ENCODE measurements around the gene PLXNA2.

The PLXNA2 gene

GRCh38 chr1:208025031-208025430 lies 219.2 kb downstream of the PLXNA2 start:
- H3K23ac ChIP-seq (ENCODE audit: low read depth, low read length, poor library complexity): no peak overlapping the region
- no peak overlapping the region for H2BK12ac ChIP-seq (ENCODE audit: low read length)
- H2AK5ac ChIP-seq (ENCODE audit: low read depth, low read length): no peak overlapping the region
- H3K36me3 ChIP-seq (replicated peaks in 1 of 2; ENCODE audit: control insufficient read depth in 2 of 2, insufficient read depth in 2 of 2, low read length in 2 of 2): no peaks in the 10 kb centered on the region
- H3K18ac ChIP-seq (ENCODE audit: low read length): no peak overlapping the region
- H3K9me3 ChIP-seq (replicated peaks in 1 of 2; ENCODE audit: control insufficient read depth in 2 of 2, insufficient read depth in 1 of 2, low read depth in 1 of 2, low read length in 2 of 2): no peaks in the 10 kb centered on the region
- H3K79me1 ChIP-seq (ENCODE audit: low read depth, low read length): no peaks in the 10 kb centered on the region
- no peak overlapping the region for H4K8ac ChIP-seq (ENCODE audit: low read depth, low read length)
- H3K4me1 ChIP-seq (ENCODE audit: control insufficient read depth in 2 of 2, insufficient read depth in 1 of 2, low read depth in 1 of 2, low read length in 2 of 2): peaks cover 4 to 7% of the 10 kb centered on the region in 2 donors
- H3K4me2 ChIP-seq (ENCODE audit: insufficient read depth, low read length, poor library complexity, severe bottlenecking): no peak overlapping the region
- no peak overlapping the region for H3K9ac ChIP-seq (ENCODE audit: low read depth, low read length, poor library complexity)
- H3K4me3 ChIP-seq (ENCODE audit: low read length in 2 of 2): no peak overlapping the region
- H3K27me3 ChIP-seq (ENCODE audit: control insufficient read depth in 3 of 3, insufficient read depth in 3 of 3, low read depth in 1 of 3, low read length in 3 of 3): peaks cover 0 to 8% (median 0%) of the 10 kb centered on the region in 3 experiments
- H4K91ac ChIP-seq (ENCODE audit: low read depth, low read length, poor library complexity): no peak overlapping the region
- H2BK120ac ChIP-seq (ENCODE audit: low read depth, low read length): no peak overlapping the region
- no peak overlapping the region for H3K14ac ChIP-seq (ENCODE audit: low read length)
- H2BK5ac ChIP-seq (ENCODE audit: low read length): no peak overlapping the region
- no peak overlapping the region for H2BK15ac ChIP-seq (ENCODE audit: low read length)
- DNase-seq (ENCODE audit: low spot score): no peak
- no peak overlapping the region for H3K27ac ChIP-seq (replicated peaks; ENCODE audit: low read length)
- H2AFZ ChIP-seq (ENCODE audit: low read length): no peak overlapping the region
- WGBS, 2 donors (ENCODE audit: extremely low coverage in 2 of 2, insufficient read length in 2 of 2, insufficient replicate concordance in 1 of 2): no CpG with 5 or more reads among the region's 7 CpGs
- H3K4ac ChIP-seq (ENCODE audit: low read length): no peak overlapping the region

GRCh38 chr1:208024406-208024805 lies 219.8 kb downstream of the PLXNA2 start:
- Histone ChIP-seq H3K14ac (ENCODE audit: low read length) (no peak overlapping the region), H2BK15ac (ENCODE audit: low read length) (no peak overlapping the region), H3K4me2 (ENCODE audit: insufficient read depth, low read length, poor library complexity, severe bottlenecking) (no peak overlapping the region), H3K4ac (ENCODE audit: low read length) (no peak overlapping the region), H3K4me1 (ENCODE audit: control insufficient read depth in 2 of 2, insufficient read depth in 1 of 2, low read depth in 1 of 2, low read length in 2 of 2) (peaks cover 4 to 7% of the 10 kb centered on the region in 2 donors), H2BK5ac (ENCODE audit: low read length) (no peak overlapping the region), H2AK5ac (ENCODE audit: low read depth, low read length) (no peak overlapping the region), H4K91ac (ENCODE audit: low read depth, low read length, poor library complexity) (no peak overlapping the region), H3K18ac (ENCODE audit: low read length) (no peak overlapping the region), H4K8ac (ENCODE audit: low read depth, low read length) (no peak overlapping the region), H3K23ac (ENCODE audit: low read depth, low read length, poor library complexity) (no peak overlapping the region), H3K36me3 (replicated peaks in 1 of 2; ENCODE audit: control insufficient read depth in 2 of 2, insufficient read depth in 2 of 2, low read length in 2 of 2) (no peaks in the 10 kb centered on the region), H3K9ac (ENCODE audit: low read depth, low read length, poor library complexity) (no peak overlapping the region), H3K27me3 (ENCODE audit: control insufficient read depth in 3 of 3, insufficient read depth in 3 of 3, low read depth in 1 of 3, low read length in 3 of 3) (peaks cover 0 to 11% (median 0%) of the 10 kb centered on the region in 3 experiments), H3K27ac (replicated peaks; ENCODE audit: low read length) (no peak overlapping the region), H2BK120ac (ENCODE audit: low read depth, low read length) (no peak overlapping the region), H3K79me1 (ENCODE audit: low read depth, low read length) (no peaks in the 10 kb centered on the region), H3K9me3 (replicated peaks in 1 of 2; ENCODE audit: control insufficient read depth in 2 of 2, insufficient read depth in 1 of 2, low read depth in 1 of 2, low read length in 2 of 2) (no peaks in the 10 kb centered on the region), H2BK12ac (ENCODE audit: low read length) (no peak overlapping the region), H3K4me3 (ENCODE audit: low read length in 2 of 2) (no peak overlapping the region), H2AFZ (ENCODE audit: low read length) (no peak overlapping the region)
- no peak for DNase-seq (ENCODE audit: low spot score)
- WGBS, 2 donors (ENCODE audit: extremely low coverage in 2 of 2, insufficient read length in 2 of 2, insufficient replicate concordance in 1 of 2): no CpG with 5 or more reads among the region's 6 CpGs

GRCh38 chr1:208019257-208019656 lies 224.9 kb downstream of the PLXNA2 start:
- DNase-seq (ENCODE audit: low spot score): no peak
- H3K79me1 ChIP-seq (ENCODE audit: low read depth, low read length): no peaks in the 10 kb centered on the region

GRCh38 chr1:208015255-208015654 lies 228.9 kb downstream of the PLXNA2 start:
- Histone ChIP-seq H2BK120ac (ENCODE audit: low read depth, low read length) (no peak overlapping the region), H3K27me3 (ENCODE audit: control insufficient read depth in 3 of 3, insufficient read depth in 3 of 3, low read depth in 1 of 3, low read length in 3 of 3) (peaks cover 0 to 23% (median 0%) of the 10 kb centered on the region in 3 experiments), H3K14ac (ENCODE audit: low read length) (peak overlapping the region; percentile 56), H3K18ac (ENCODE audit: low read length) (no peak overlapping the region), H3K23ac (ENCODE audit: low read depth, low read length, poor library complexity) (no peak overlapping the region), H2BK15ac (ENCODE audit: low read length) (no peak overlapping the region), H4K8ac (ENCODE audit: low read depth, low read length) (no peak overlapping the region), H3K9ac (ENCODE audit: low read depth, low read length, poor library complexity) (no peak overlapping the region), H3K79me1 (ENCODE audit: low read depth, low read length) (no peaks in the 10 kb centered on the region), H2AK5ac (ENCODE audit: low read depth, low read length) (no peak overlapping the region), H3K36me3 (replicated peaks in 1 of 2; ENCODE audit: control insufficient read depth in 2 of 2, insufficient read depth in 2 of 2, low read length in 2 of 2) (no peaks in the 10 kb centered on the region), H2BK12ac (ENCODE audit: low read length) (no peak overlapping the region), H3K27ac (replicated peaks; ENCODE audit: low read length) (no peak overlapping the region), H3K4me1 (ENCODE audit: control insufficient read depth in 2 of 2, insufficient read depth in 1 of 2, low read depth in 1 of 2, low read length in 2 of 2) (no peaks in the 10 kb centered on the region), H4K91ac (ENCODE audit: low read depth, low read length, poor library complexity) (no peak overlapping the region), H3K4me2 (ENCODE audit: insufficient read depth, low read length, poor library complexity, severe bottlenecking) (no peak overlapping the region), H2AFZ (ENCODE audit: low read length) (no peak overlapping the region), H3K4ac (ENCODE audit: low read length) (no peak overlapping the region), H3K9me3 (replicated peaks in 1 of 2; ENCODE audit: control insufficient read depth in 2 of 2, insufficient read depth in 1 of 2, low read depth in 1 of 2, low read length in 2 of 2) (no peaks in the 10 kb centered on the region), H2BK5ac (ENCODE audit: low read length) (no peak overlapping the region), H3K4me3 (ENCODE audit: low read length in 2 of 2) (no peak overlapping the region)
- no peak for DNase-seq (ENCODE audit: low spot score)
- no CpG with 5 or more reads among the region's 6 CpGs for WGBS, 2 donors (ENCODE audit: extremely low coverage in 2 of 2, insufficient read length in 2 of 2, insufficient replicate concordance in 1 of 2)

More at GRCh38 chr1:208019257-208019656, 224.9 kb downstream of the PLXNA2 start:
- no peak overlapping the region for H3K23ac ChIP-seq (ENCODE audit: low read depth, low read length, poor library complexity)
- no peak overlapping the region for H3K4me2 ChIP-seq (ENCODE audit: insufficient read depth, low read length, poor library complexity, severe bottlenecking)
- no peak overlapping the region for H4K8ac ChIP-seq (ENCODE audit: low read depth, low read length)
- H3K4me3 ChIP-seq (ENCODE audit: low read length in 2 of 2): no peak overlapping the region
- H3K27ac ChIP-seq (replicated peaks; ENCODE audit: low read length): no peak overlapping the region
- WGBS, 2 donors (ENCODE audit: extremely low coverage in 2 of 2, insufficient read length in 2 of 2, insufficient replicate concordance in 1 of 2): no CpG with 5 or more reads among the region's 2 CpGs
- H2AFZ ChIP-seq (ENCODE audit: low read length): no peak overlapping the region
- no peak overlapping the region for H2BK5ac ChIP-seq (ENCODE audit: low read length)
- H2BK120ac ChIP-seq (ENCODE audit: low read depth, low read length): no peak overlapping the region
- no peaks in the 10 kb centered on the region for H3K36me3 ChIP-seq (replicated peaks in 1 of 2; ENCODE audit: control insufficient read depth in 2 of 2, insufficient read depth in 2 of 2, low read length in 2 of 2)
- no peaks in the 10 kb centered on the region for H3K9me3 ChIP-seq (replicated peaks in 1 of 2; ENCODE audit: control insufficient read depth in 2 of 2, insufficient read depth in 1 of 2, low read depth in 1 of 2, low read length in 2 of 2)
- H3K14ac ChIP-seq (ENCODE audit: low read length): no peak overlapping the region
- H3K4ac ChIP-seq (ENCODE audit: low read length): no peak overlapping the region
- no peak overlapping the region for H2BK15ac ChIP-seq (ENCODE audit: low read length)
- H2AK5ac ChIP-seq (ENCODE audit: low read depth, low read length): no peak overlapping the region
- H4K91ac ChIP-seq (ENCODE audit: low read depth, low read length, poor library complexity): no peak overlapping the region
- peaks cover 0 to 7% of the 10 kb centered on the region in 2 donors for H3K4me1 ChIP-seq (ENCODE audit: control insufficient read depth in 2 of 2, insufficient read depth in 1 of 2, low read depth in 1 of 2, low read length in 2 of 2)
- H3K9ac ChIP-seq (ENCODE audit: low read depth, low read length, poor library complexity): no peak overlapping the region
- H2BK12ac ChIP-seq (ENCODE audit: low read length): no peak overlapping the region
- H3K18ac ChIP-seq (ENCODE audit: low read length): no peak overlapping the region
- peaks cover 0 to 19% (median 0%) of the 10 kb centered on the region in 3 experiments for H3K27me3 ChIP-seq (ENCODE audit: control insufficient read depth in 3 of 3, insufficient read depth in 3 of 3, low read depth in 1 of 3, low read length in 3 of 3)

All from neuronal stem cell (in vitro differentiated cells).